HEK293 (cell line): ENCODE data around the gene NUDT22.
A peak's percentile ranks its signal among the peaks of the same experiment; 100 is the strongest.

Source experiments
- BCL11A ChIP-seq: fragments of 450-650 bp; formaldehyde crosslinking; IDR thresholded peaks from 2 replicates; pipeline ENCODE4 v1.5.1; 2016; ENCODE audit warnings: low read depth, missing biosample characterization, missing genetic modification characterization
- KLF16 ChIP-seq: fragments of 450-650 bp; formaldehyde crosslinking; IDR thresholded peaks from 2 replicates; pipeline ENCODE4 v1.5.1; 2017; ENCODE audit warnings: missing biosample characterization, missing genetic modification characterization
- OSR2 ChIP-seq: fragments of 450-650 bp; formaldehyde crosslinking; IDR thresholded peaks from 2 replicates; pipeline ENCODE4 v1.5.1; 2016; ENCODE audit warnings: missing biosample characterization, missing genetic modification characterization
- SALL2 ChIP-seq: fragments of 450-650 bp; formaldehyde crosslinking; IDR thresholded peaks from 2 replicates; pipeline ENCODE4 v1.5.0; 2017; ENCODE audit warnings: missing biosample characterization, mild to moderate bottlenecking, missing genetic modification characterization, borderline replicate concordance
- SCRT1 ChIP-seq: fragments of 450-650 bp; formaldehyde crosslinking; IDR thresholded peaks from 2 replicates; pipeline ENCODE4 v1.5.1; 2016; ENCODE audit warnings: missing biosample characterization, missing genetic modification characterization, borderline replicate concordance
- YY1 ChIP-seq: fragments of 450-650 bp; formaldehyde crosslinking; IDR thresholded peaks from 2 replicates; pipeline ENCODE4 v1.5.1; 2018; ENCODE audit warnings: missing biosample characterization, missing genetic modification characterization
- ZFP37 ChIP-seq: fragments of 450-650 bp; formaldehyde crosslinking; IDR thresholded peaks from 2 replicates; pipeline ENCODE4 v1.5.1; 2016; ENCODE audit warnings: missing biosample characterization, missing genetic modification characterization
- ZFP41 ChIP-seq: fragments of 450-650 bp; formaldehyde crosslinking; IDR thresholded peaks from 2 replicates; pipeline ENCODE4 v1.5.1; 2016; ENCODE audit warnings: missing biosample characterization, missing genetic modification characterization, borderline replicate concordance
- ZIC2 ChIP-seq: fragments of 450-650 bp; formaldehyde crosslinking; IDR thresholded peaks from 2 replicates; pipeline ENCODE4 v1.5.1; 2016; ENCODE audit warnings: missing biosample characterization, missing genetic modification characterization
- ZNF133 ChIP-seq: fragments of 450-650 bp; formaldehyde crosslinking; IDR thresholded peaks from 2 replicates; pipeline ENCODE4 v1.5.1; 2016; ENCODE audit warnings: missing biosample characterization, missing genetic modification characterization
- ZNF16 ChIP-seq: fragments of 450-650 bp; formaldehyde crosslinking; IDR thresholded peaks from 2 replicates; pipeline ENCODE4 v1.5.1; 2016; ENCODE audit warnings: low read depth, missing biosample characterization, missing genetic modification characterization
- ZNF19 ChIP-seq: fragments of 450-650 bp; formaldehyde crosslinking; IDR thresholded peaks from 2 replicates; pipeline ENCODE4; 2016; ENCODE audit warnings: missing biosample characterization, missing genetic modification characterization, low read depth
- ZNF24 ChIP-seq: fragments of 450-650 bp; formaldehyde crosslinking; IDR thresholded peaks from 2 replicates; pipeline ENCODE4 v1.5.1; 2016; ENCODE audit warnings: missing biosample characterization, missing genetic modification characterization
- ZNF302 ChIP-seq: fragments of 450-650 bp; formaldehyde crosslinking; IDR thresholded peaks from 2 replicates; pipeline ENCODE4 v1.5.1; 2016; ENCODE audit warnings: missing biosample characterization, missing genetic modification characterization, low read depth
- ZNF501 ChIP-seq: fragments of 450-650 bp; formaldehyde crosslinking; IDR thresholded peaks from 2 replicates; pipeline ENCODE4 v1.5.1; 2016; ENCODE audit warnings: missing biosample characterization, missing genetic modification characterization
- ZNF549 ChIP-seq: fragments of 450-650 bp; IDR thresholded peaks from 2 replicates; pipeline ENCODE4 v1.5.1; 2018; ENCODE audit warnings: missing biosample characterization, missing genetic modification characterization, mild to moderate bottlenecking, inconsistent platforms, moderate library complexity
- ZNF621 ChIP-seq: fragments of 450-650 bp; formaldehyde crosslinking; IDR thresholded peaks from 2 replicates; pipeline ENCODE4 v1.5.1; 2017; ENCODE audit warnings: missing biosample characterization, missing genetic modification characterization
- ZNF626 ChIP-seq: fragments of 450-650 bp; sonication (Bioruptor Pico); formaldehyde crosslinking; IDR thresholded peaks from 2 replicates; pipeline ENCODE4 v1.5.1; 2018; ENCODE audit warnings: missing biosample characterization, missing genetic modification characterization, inconsistent platforms
- ZNF670 ChIP-seq: fragments of 450-650 bp; formaldehyde crosslinking; IDR thresholded peaks from 2 replicates; pipeline ENCODE4 v1.5.1; 2016; ENCODE audit warnings: missing biosample characterization, missing genetic modification characterization, low read depth
- ZNF677 ChIP-seq: fragments of 450-650 bp; IDR thresholded peaks from 2 replicates; pipeline ENCODE4 v1.5.0; 2018; ENCODE audit warnings: missing biosample characterization, mild to moderate bottlenecking, missing genetic modification characterization, moderate library complexity
- ZSCAN23 ChIP-seq: fragments of 450-650 bp; formaldehyde crosslinking; IDR thresholded peaks from 2 replicates; pipeline ENCODE4 v1.5.1; 2016; ENCODE audit warnings: missing biosample characterization, missing genetic modification characterization
- ZXDB ChIP-seq: fragments of 450-650 bp; formaldehyde crosslinking; IDR thresholded peaks from 2 replicates; pipeline ENCODE4 v1.5.1; 2016; ENCODE audit warnings: missing biosample characterization, missing genetic modification characterization
- TF ChIP-seq, protein P1 (sequence below): sonication (generic); formaldehyde crosslinking; IDR thresholded peaks from 2 replicates; pipeline ENCODE4 v1.8.1; 2022; ENCODE audit warnings: mild to moderate bottlenecking, moderate library complexity, missing genetic modification reagents
- TF ChIP-seq, protein P2 (sequence below): fragments of 450-650 bp; formaldehyde crosslinking; IDR thresholded peaks from 2 replicates; pipeline ENCODE4 v1.5.1; 2016; ENCODE audit warnings: missing biosample characterization, missing genetic modification characterization
- TF ChIP-seq, protein P3 (sequence below): fragments of 450-650 bp; formaldehyde crosslinking; IDR thresholded peaks from 2 replicates; pipeline ENCODE4 v1.5.1; 2016; ENCODE audit warnings: missing biosample characterization, missing genetic modification characterization
- TF ChIP-seq, protein P4 (sequence below): fragments of 450-650 bp; formaldehyde crosslinking; IDR thresholded peaks from 2 replicates; pipeline ENCODE4 v1.5.1; 2017; ENCODE audit warnings: missing biosample characterization, missing genetic modification characterization
- TF ChIP-seq, protein P5 (sequence below): fragments of 450-650 bp; formaldehyde crosslinking; IDR thresholded peaks from 2 replicates; pipeline ENCODE4 v1.5.1; 2017; ENCODE audit warnings: missing biosample characterization, missing genetic modification characterization
- TF ChIP-seq, protein P6 (sequence below): fragments of 450-650 bp; formaldehyde crosslinking; IDR thresholded peaks from 2 replicates; pipeline ENCODE4 v1.5.1; 2016; ENCODE audit warnings: missing biosample characterization, missing genetic modification characterization

The NUDT22 gene

DNA sequence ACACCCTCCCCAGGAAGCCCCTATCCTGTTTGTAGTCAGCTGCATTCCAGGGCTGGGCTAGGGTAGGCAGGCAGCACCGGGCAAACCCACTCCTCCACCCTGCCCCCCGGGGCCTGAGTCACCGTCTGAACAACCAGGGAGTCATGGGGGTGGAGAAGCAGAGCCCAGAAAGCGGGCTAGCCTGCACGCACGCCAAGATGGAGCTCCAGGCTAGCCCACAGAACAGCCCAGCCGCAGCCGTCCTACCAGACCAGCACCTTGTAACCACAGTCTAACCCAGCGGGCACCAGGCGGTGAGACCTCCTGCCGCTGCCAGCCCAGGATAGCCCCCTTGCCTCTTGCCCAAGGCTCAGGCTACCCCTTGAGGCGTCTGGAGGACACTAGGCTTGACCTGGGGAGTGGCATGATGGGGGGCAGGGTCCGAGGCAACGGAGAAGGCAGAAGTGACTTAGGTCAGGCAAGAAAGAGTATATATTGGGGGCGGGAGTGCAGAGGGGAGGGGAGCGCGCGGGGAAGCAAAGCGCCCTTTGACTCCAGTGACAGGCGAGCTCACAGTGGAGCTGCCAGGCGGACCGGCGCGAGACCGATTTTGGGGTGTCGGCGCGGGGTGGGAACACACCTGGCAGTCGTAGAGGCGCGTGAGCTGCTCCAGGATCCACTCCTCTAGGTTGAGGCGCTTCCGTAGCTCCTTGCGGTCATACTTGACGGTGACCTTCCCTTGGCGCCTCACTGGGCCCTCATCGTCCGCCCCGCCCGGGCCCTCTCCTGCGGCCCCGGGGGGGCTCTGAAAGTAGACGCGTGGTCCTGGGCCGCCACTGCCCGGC, 19.9 kb downstream of the NUDT22 start (continued):
- TF ChIP-seq, protein P1, sequence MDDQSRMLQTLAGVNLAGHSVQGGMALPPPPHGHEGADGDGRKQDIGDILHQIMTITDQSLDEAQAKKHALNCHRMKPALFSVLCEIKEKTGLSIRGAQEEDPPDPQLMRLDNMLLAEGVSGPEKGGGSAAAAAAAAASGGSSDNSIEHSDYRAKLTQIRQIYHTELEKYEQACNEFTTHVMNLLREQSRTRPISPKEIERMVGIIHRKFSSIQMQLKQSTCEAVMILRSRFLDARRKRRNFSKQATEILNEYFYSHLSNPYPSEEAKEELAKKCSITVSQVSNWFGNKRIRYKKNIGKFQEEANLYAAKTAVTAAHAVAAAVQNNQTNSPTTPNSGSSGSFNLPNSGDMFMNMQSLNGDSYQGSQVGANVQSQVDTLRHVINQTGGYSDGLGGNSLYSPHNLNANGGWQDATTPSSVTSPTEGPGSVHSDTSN (CRISPR knock-in tag) = no peak
- TF ChIP-seq ZNF24 (no peak), ZNF677 (tag by site-specific recombination) (no peak), ZNF549 (tag by site-specific recombination) (no peak), SCRT1 (tag by site-specific recombination) (no peak), SALL2 (tag by site-specific recombination) (no peak), YY1 (tag by site-specific recombination) (no peak), ZFP41 (tag by site-specific recombination) (no peak), ZNF133 (tag by site-specific recombination) (no peak), ZXDB (tag by site-specific recombination) (no peak; the same call in 1 of the 2 replicates), OSR2 (tag by site-specific recombination) (no peak), ZFP37 (tag by site-specific recombination) (no peak), BCL11A (tag by site-specific recombination) (peak; percentile 57; the same call in 1 of the 2 replicates), ZNF626 (tag by site-specific recombination) (no peak), ZSCAN23 (tag by site-specific recombination) (no peak), ZNF19 (tag by site-specific recombination) (no peak), KLF16 (tag by site-specific recombination) (peak; percentile 17; the same call in 1 of the 2 replicates), ZNF302 (tag by site-specific recombination) (no peak), ZNF621 (tag by site-specific recombination) (no peak), ZNF670 (tag by site-specific recombination) (no peak), ZNF16 (tag by site-specific recombination) (no peak), ZNF501 (tag by site-specific recombination) (no peak), ZIC2 (tag by site-specific recombination) (peak; percentile 65)
- TF ChIP-seq, protein P2, sequence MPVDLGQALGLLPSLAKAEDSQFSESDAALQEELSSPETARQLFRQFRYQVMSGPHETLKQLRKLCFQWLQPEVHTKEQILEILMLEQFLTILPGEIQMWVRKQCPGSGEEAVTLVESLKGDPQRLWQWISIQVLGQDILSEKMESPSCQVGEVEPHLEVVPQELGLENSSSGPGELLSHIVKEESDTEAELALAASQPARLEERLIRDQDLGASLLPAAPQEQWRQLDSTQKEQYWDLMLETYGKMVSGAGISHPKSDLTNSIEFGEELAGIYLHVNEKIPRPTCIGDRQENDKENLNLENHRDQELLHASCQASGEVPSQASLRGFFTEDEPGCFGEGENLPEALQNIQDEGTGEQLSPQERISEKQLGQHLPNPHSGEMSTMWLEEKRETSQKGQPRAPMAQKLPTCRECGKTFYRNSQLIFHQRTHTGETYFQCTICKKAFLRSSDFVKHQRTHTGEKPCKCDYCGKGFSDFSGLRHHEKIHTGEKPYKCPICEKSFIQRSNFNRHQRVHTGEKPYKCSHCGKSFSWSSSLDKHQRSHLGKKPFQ (tag by site-specific recombination) = no peak
- TF ChIP-seq, protein P3, sequence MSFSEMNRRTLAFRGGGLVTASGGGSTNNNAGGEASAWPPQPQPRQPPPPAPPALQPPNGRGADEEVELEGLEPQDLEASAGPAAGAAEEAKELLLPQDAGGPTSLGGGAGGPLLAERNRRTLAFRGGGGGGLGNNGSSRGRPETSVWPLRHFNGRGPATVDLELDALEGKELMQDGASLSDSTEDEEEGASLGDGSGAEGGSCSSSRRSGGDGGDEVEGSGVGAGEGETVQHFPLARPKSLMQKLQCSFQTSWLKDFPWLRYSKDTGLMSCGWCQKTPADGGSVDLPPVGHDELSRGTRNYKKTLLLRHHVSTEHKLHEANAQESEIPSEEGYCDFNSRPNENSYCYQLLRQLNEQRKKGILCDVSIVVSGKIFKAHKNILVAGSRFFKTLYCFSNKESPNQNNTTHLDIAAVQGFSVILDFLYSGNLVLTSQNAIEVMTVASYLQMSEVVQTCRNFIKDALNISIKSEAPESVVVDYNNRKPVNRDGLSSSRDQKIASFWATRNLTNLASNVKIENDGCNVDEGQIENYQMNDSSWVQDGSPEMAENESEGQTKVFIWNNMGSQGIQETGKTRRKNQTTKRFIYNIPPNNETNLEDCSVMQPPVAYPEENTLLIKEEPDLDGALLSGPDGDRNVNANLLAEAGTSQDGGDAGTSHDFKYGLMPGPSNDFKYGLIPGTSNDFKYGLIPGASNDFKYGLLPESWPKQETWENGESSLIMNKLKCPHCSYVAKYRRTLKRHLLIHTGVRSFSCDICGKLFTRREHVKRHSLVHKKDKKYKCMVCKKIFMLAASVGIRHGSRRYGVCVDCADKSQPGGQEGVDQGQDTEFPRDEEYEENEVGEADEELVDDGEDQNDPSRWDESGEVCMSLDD (tag by site-specific recombination) = peak; percentile 62; the same call in 1 of the 2 replicates
- TF ChIP-seq, protein P4, sequence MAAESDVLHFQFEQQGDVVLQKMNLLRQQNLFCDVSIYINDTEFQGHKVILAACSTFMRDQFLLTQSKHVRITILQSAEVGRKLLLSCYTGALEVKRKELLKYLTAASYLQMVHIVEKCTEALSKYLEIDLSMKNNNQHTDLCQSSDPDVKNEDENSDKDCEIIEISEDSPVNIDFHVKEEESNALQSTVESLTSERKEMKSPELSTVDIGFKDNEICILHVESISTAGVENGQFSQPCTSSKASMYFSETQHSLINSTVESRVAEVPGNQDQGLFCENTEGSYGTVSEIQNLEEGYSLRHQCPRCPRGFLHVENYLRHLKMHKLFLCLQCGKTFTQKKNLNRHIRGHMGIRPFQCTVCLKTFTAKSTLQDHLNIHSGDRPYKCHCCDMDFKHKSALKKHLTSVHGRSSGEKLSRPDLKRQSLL (tag by site-specific recombination) = no peak
- TF ChIP-seq, protein P5, sequence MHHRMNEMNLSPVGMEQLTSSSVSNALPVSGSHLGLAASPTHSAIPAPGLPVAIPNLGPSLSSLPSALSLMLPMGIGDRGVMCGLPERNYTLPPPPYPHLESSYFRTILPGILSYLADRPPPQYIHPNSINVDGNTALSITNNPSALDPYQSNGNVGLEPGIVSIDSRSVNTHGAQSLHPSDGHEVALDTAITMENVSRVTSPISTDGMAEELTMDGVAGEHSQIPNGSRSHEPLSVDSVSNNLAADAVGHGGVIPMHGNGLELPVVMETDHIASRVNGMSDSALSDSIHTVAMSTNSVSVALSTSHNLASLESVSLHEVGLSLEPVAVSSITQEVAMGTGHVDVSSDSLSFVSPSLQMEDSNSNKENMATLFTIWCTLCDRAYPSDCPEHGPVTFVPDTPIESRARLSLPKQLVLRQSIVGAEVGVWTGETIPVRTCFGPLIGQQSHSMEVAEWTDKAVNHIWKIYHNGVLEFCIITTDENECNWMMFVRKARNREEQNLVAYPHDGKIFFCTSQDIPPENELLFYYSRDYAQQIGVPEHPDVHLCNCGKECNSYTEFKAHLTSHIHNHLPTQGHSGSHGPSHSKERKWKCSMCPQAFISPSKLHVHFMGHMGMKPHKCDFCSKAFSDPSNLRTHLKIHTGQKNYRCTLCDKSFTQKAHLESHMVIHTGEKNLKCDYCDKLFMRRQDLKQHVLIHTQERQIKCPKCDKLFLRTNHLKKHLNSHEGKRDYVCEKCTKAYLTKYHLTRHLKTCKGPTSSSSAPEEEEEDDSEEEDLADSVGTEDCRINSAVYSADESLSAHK = no peak
- TF ChIP-seq, protein P6, sequence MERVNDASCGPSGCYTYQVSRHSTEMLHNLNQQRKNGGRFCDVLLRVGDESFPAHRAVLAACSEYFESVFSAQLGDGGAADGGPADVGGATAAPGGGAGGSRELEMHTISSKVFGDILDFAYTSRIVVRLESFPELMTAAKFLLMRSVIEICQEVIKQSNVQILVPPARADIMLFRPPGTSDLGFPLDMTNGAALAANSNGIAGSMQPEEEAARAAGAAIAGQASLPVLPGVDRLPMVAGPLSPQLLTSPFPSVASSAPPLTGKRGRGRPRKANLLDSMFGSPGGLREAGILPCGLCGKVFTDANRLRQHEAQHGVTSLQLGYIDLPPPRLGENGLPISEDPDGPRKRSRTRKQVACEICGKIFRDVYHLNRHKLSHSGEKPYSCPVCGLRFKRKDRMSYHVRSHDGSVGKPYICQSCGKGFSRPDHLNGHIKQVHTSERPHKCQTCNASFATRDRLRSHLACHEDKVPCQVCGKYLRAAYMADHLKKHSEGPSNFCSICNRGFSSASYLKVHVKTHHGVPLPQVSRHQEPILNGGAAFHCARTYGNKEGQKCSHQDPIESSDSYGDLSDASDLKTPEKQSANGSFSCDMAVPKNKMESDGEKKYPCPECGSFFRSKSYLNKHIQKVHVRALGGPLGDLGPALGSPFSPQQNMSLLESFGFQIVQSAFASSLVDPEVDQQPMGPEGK (tag by site-specific recombination) = peak; percentile 84
